ENCODE data around the gene OBSCN. TPM values are rescaled to one million over a fixed set of nuclear protein-coding genes. Genes with fewer than 3 reads are reported as not detected.

Gene OBSCN
- total RNA-seq, 1 donor from 2014 or later: 17.5 TPM

- Histone ChIP-seq H3K9ac (ENCODE audit: low read length) (no peak overlapping the region), H3K27me3 (ENCODE audit: insufficient read depth, low read length) (peaks cover 4% of the 10 kb centered on the region), H2AFZ (ENCODE audit: low read depth, low read length) (no peak overlapping the region), H3K27ac (ENCODE audit: low read depth, low read length) (no peak overlapping the region), H3K36me3 (ENCODE audit: insufficient read depth, low read length) (no peaks in the 10 kb centered on the region), H3K4me2 (ENCODE audit: low read length) (no peak overlapping the region), H3K9me3 (ENCODE audit: insufficient read depth, low read depth, low read length) (no peaks in the 10 kb centered on the region), H3K4me3 (ENCODE audit: insufficient read depth, low read depth, low read length) (no peak overlapping the region), H3K4me1 (ENCODE audit: insufficient read depth, low read length) (no peaks in the 10 kb centered on the region), H3K79me2 (ENCODE audit: insufficient read depth, low read length) (no peaks in the 10 kb centered on the region), H4K20me1 (ENCODE audit: insufficient read depth, low read length) (no peaks in the 10 kb centered on the region)
- Mint-ChIP-seq H3K27me3 (ENCODE audit: low read depth, unreplicated experiment) (peaks cover 12% of the 10 kb centered on the region), H3K4me3 (ENCODE audit: unreplicated experiment) (no peak overlapping the region), H3K9me3 (ENCODE audit: unreplicated experiment) (no peaks in the 10 kb centered on the region), H3K36me3 (ENCODE audit: low read depth, unreplicated experiment) (peaks cover 3% of the 10 kb centered on the region), H3K27ac (ENCODE audit: unreplicated experiment) (no peak overlapping the region), H3K4me1 (ENCODE audit: low read depth, unreplicated experiment) (no peaks in the 10 kb centered on the region)
- TF ChIP-seq EZH2 (IDR thresholded peaks at IDR 0.05; ENCODE audit: insufficient read depth, low read length) (no peak), CTCF (IDR thresholded peaks at IDR 0.05; ENCODE audit: insufficient read depth, low read depth, low read length) (no peak)
- DNase-seq (ENCODE audit: low read depth) (no peak), FAIRE-seq (no peak)
Observed at GRCh38 chr1:228207381-228207810, 448 bp upstream of the OBSCN start.

GRCh38 chr1:228208831-228209551 lies 1.1 kb downstream of the OBSCN start:
- Histone ChIP-seq H3K4me3 (ENCODE audit: insufficient read depth, low read depth, low read length) (no peak overlapping the region), H2AFZ (ENCODE audit: low read depth, low read length) (no peak overlapping the region), H3K9me3 (ENCODE audit: insufficient read depth, low read depth, low read length) (no peaks in the 10 kb centered on the region), H3K27ac (ENCODE audit: low read depth, low read length) (no peak overlapping the region), H3K79me2 (ENCODE audit: insufficient read depth, low read length) (no peaks in the 10 kb centered on the region), H3K27me3 (ENCODE audit: insufficient read depth, low read length) (peaks cover 7% of the 10 kb centered on the region), H3K4me2 (ENCODE audit: low read length) (no peak overlapping the region), H3K36me3 (ENCODE audit: insufficient read depth, low read length) (no peaks in the 10 kb centered on the region), H3K9ac (ENCODE audit: low read length) (no peak overlapping the region), H4K20me1 (ENCODE audit: insufficient read depth, low read length) (no peaks in the 10 kb centered on the region), H3K4me1 (ENCODE audit: insufficient read depth, low read length) (no peaks in the 10 kb centered on the region)
- DNase-seq (ENCODE audit: low read depth) (no peak), FAIRE-seq (no peak)
- Mint-ChIP-seq H3K4me1 (ENCODE audit: low read depth, unreplicated experiment) (no peaks in the 10 kb centered on the region), H3K9me3 (ENCODE audit: unreplicated experiment) (no peaks in the 10 kb centered on the region), H3K27me3 (ENCODE audit: low read depth, unreplicated experiment) (peaks cover 12% of the 10 kb centered on the region), H3K27ac (ENCODE audit: unreplicated experiment) (no peak overlapping the region), H3K4me3 (ENCODE audit: unreplicated experiment) (peak overlapping the region; percentile 27), H3K36me3 (ENCODE audit: low read depth, unreplicated experiment) (peaks cover 3% of the 10 kb centered on the region)
- no peak for TF ChIP-seq EZH2 (IDR thresholded peaks at IDR 0.05; ENCODE audit: insufficient read depth, low read length)

- Histone ChIP-seq H3K9ac (ENCODE audit: low read length) (no peak overlapping the region), H3K4me1 (ENCODE audit: insufficient read depth, low read length) (no peaks in the 10 kb centered on the region), H3K36me3 (ENCODE audit: insufficient read depth, low read length) (no peaks in the 10 kb centered on the region), H3K27ac (ENCODE audit: low read depth, low read length) (no peak overlapping the region), H3K4me2 (ENCODE audit: low read length) (no peak overlapping the region), H4K20me1 (ENCODE audit: insufficient read depth, low read length) (no peaks in the 10 kb centered on the region), H3K9me3 (ENCODE audit: insufficient read depth, low read depth, low read length) (no peaks in the 10 kb centered on the region), H2AFZ (ENCODE audit: low read depth, low read length) (no peak overlapping the region), H3K79me2 (ENCODE audit: insufficient read depth, low read length) (no peaks in the 10 kb centered on the region), H3K27me3 (ENCODE audit: insufficient read depth, low read length) (peaks cover 7% of the 10 kb centered on the region), H3K4me3 (ENCODE audit: insufficient read depth, low read depth, low read length) (no peak overlapping the region)
- peaks cover 3% of the 10 kb centered on the region for H3K36me3 Mint-ChIP-seq (ENCODE audit: low read depth, unreplicated experiment)
- no peak overlapping the region for H3K27ac Mint-ChIP-seq (ENCODE audit: unreplicated experiment)
- H3K27me3 Mint-ChIP-seq (ENCODE audit: low read depth, unreplicated experiment): peaks cover 12% of the 10 kb centered on the region
- no peak overlapping the region for H3K4me3 Mint-ChIP-seq (ENCODE audit: unreplicated experiment)
- TF ChIP-seq CTCF (IDR thresholded peaks at IDR 0.05; ENCODE audit: insufficient read depth, low read depth, low read length) (no peak), EZH2 (IDR thresholded peaks at IDR 0.05; ENCODE audit: insufficient read depth, low read length) (no peak)
- DNase-seq (ENCODE audit: low read depth) (no peak), FAIRE-seq (no peak)
- H3K9me3 Mint-ChIP-seq (ENCODE audit: unreplicated experiment): no peaks in the 10 kb centered on the region
- H3K4me1 Mint-ChIP-seq (ENCODE audit: low read depth, unreplicated experiment): no peaks in the 10 kb centered on the region
Observed at GRCh38 chr1:228209657-228210056, 1.8 kb downstream of the OBSCN start.
